GM12891 (cell line): ENCODE results near the gene GABBR2.

ENCODE experiments used
- DNase-seq: peaks from one replicate; pipeline ENCODE4 v3.0.0; 2011; ENCODE audit warnings: low spot score; ENCODE audit not compliant: insufficient read length
- FAIRE-seq: peaks from 2 replicates; lab custom pipeline; 2011; peaks lifted over from hg19 to GRCh38; lab: Jason Lieb, UNC
- PAX5 ChIP-seq: IDR thresholded peaks from 2 replicates; pipeline ENCODE4 v1.6.1; 2011; ENCODE audit warnings: low read length, moderate library complexity, mild to moderate bottlenecking; ENCODE audit not compliant: insufficient read depth, severe bottlenecking
- POLR2A ChIP-seq: IDR thresholded peaks from 2 replicates; pipeline ENCODE4 v1.6.1; 2011; ENCODE audit warnings: low read depth, low read length, control low read depth
- POLR2AphosphoS5 ChIP-seq: IDR thresholded peaks from 2 replicates; pipeline ENCODE4 v1.6.1; 2011; ENCODE audit warnings: low read depth, low read length, control low read depth
- POU2F2 ChIP-seq: IDR thresholded peaks from 2 replicates; pipeline ENCODE4 v1.6.1; 2011; ENCODE audit warnings: low read depth, mild to moderate bottlenecking, control low read depth, low read length, moderate library complexity
- SPI1 ChIP-seq: IDR thresholded peaks from 2 replicates; pipeline ENCODE4 v1.6.1; 2011; ENCODE audit warnings: low read depth, low read length, control low read depth
- TAF1 ChIP-seq: IDR thresholded peaks from 2 replicates; pipeline ENCODE4 v1.6.1; 2011; ENCODE audit warnings: low read depth, low read length, control low read depth

Gene GABBR2

DNA sequence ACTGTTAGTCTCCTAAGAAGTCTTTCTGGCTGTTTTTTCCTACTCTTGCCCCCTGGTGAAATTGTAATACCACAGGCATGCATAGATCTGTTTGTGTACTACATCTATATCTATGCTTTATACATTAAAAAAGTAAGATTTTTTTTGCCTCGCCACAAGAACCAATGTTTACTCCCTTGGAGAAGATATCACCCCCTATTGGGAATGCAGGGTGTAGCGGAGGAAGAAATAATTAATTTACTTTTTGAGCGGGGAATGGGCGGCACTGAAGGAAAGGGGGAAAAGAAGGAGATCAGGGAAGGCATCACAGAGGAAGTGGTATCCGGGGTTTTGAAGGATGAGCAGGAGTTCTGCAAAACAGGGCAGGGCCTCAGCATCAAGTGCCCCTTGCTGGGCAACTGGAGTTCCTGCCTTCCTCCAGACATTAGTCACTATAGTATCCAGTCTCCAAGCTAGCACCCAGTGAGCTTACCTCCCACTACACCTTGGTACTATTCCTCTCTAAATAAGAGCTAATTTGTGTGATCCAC is 134.9 kb downstream of the GABBR2 start:
- no peak for DNase-seq
- no peak for FAIRE-seq
- TF ChIP-seq SPI1 (no peak), PAX5 (no peak), POU2F2 (no peak), POLR2AphosphoS5 (no peak), TAF1 (no peak)

DNA sequence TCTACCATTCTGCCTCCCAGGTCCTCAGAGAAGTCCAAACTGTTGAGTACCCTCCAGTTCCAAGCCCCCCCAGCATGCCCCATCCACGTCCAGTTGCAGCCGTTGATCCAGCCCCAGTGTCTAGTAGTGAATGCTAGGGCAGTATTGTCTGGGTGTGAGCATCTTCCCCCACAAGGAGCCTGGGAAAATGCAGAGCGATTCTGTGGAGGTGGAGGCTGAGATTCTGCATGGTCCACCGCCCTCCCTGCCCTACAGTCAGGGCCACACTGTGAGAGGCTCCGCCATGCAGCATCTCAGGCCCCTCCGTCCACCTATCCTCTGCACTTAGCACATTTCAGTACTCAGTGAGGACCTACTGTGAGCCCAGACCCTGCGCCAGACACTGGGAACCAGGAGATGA is 135.9 kb downstream of the GABBR2 start:
- DNase-seq (no peak), FAIRE-seq (no peak)
- TF ChIP-seq POLR2A (no peak), POU2F2 (no peak), TAF1 (no peak), PAX5 (no peak), SPI1 (no peak), POLR2AphosphoS5 (no peak)

DNA sequence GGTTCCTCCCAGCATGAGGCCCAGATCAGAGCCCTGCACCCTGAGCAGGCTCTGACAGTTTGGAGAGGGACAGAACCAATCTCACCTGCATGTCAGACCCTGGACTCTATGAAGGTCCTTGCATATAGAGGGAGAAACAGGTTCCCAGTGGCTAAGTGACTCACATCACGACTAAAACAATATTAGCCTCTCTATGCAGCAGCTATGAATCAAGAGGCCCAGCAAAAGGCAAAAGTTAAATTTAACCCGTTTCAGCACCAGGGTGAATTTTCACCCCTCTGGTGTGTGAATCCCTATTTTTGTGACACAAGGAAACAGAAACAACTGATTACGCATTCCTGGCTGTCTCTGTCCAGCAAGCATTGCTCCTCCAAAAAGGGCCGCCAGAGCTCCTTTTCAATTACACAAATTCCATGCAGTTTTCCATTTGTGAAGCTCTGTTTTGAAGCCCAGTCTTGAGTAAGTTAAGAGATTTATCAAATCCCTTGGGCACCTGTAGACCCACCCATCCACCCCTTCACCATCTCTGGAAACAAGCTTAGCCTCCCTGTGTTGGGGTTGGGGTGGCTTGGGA is 136.6 kb downstream of the GABBR2 start:
- no peak for FAIRE-seq
- no peak for TF ChIP-seq POLR2AphosphoS5

DNA sequence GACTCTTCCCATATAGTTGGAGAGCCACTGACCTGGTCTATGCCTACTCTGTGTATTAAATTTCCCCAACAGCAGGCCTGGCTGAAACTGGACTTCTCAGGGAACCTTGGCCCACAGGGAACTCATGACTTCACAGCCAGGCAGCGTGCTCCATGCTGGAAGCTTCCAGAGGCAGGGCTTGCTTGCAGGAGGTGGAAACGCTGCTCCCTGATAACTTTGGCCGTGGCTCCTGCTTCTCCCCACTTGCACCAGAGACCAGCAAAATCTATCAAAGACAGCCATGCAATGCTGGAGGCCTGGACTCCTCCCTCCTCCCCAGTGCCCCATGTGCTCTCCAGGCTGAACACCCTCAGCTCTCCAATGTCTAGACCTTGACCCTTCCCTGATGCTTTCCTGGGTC is 137.1 kb downstream of the GABBR2 start:
- DNase-seq (no peak), FAIRE-seq (no peak)

More for the DNA sequence above, 136.6 kb downstream of the GABBR2 start:
- no peak for DNase-seq

DNA sequence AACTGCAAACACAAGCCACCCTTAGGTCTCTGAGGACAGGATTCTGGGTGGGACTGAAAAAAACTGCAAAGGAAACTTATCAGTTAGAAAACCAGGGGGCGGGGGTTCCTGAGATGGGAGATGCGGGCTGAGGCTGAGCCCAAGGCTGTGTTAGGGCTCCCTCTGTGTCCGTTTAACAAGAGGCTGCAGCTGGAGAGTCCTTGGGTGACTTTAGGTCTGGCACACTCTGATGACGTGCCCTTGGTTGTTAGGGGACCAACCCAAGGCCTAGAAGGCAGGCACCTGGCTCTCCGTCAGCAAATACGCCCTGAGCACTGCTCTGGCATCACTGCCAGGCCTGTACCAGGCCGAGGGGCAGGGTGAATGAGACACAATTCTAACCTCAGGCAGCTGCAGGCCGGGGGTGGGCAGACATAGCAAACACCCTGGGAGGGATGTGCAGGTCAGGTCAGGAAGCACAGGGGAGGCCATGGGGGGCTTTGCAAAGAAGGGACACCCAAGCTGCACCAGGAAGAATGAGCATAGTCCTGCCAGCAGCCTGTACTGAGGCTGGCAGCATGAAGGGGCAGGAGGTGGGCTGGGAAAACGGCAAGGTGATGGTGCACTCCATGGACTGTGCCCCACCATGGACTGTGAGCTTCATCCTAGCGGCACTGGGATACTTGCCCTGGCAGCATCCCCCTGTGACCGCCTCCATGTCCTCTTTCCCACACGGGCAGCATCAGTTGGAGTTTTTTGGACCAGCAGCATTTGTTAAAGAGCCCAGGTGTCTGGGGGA is 137.9 kb downstream of the GABBR2 start:
- DNase-seq (no peak), FAIRE-seq (peak; percentile 40)
- TF ChIP-seq PAX5 (no peak), TAF1 (no peak), POLR2A (no peak), SPI1 (no peak), POU2F2 (no peak), POLR2AphosphoS5 (no peak)

More for the DNA sequence above, 137.1 kb downstream of the GABBR2 start:
- TF ChIP-seq POLR2A: no peak
- no peak for TF ChIP-seq POU2F2
- TF ChIP-seq POLR2AphosphoS5: no peak
- no peak for TF ChIP-seq SPI1

DNA sequence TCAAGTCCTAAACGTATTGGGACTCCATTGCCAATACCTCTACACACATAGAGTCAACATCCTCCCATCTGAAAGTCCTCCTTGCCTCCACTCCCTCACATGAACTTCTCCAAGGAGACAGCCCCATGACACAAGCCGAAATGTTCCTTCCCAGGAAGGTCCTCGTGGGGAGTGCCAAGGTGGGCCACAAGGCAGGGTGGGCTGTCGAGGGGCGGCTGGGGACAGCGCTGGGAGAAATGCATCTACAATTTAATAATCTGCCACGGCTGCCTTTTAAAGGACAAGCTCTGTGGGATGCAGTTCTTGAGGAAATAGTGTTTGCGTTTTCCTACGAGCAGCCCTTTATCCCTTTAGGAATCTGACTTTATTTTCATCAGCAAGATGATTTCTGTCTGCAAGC is 138.7 kb downstream of the GABBR2 start:
- FAIRE-seq: no peak
- TF ChIP-seq TAF1 (no peak), PAX5 (no peak), SPI1 (no peak), POU2F2 (no peak), POLR2A (no peak), POLR2AphosphoS5 (no peak)
- no peak for DNase-seq

DNA sequence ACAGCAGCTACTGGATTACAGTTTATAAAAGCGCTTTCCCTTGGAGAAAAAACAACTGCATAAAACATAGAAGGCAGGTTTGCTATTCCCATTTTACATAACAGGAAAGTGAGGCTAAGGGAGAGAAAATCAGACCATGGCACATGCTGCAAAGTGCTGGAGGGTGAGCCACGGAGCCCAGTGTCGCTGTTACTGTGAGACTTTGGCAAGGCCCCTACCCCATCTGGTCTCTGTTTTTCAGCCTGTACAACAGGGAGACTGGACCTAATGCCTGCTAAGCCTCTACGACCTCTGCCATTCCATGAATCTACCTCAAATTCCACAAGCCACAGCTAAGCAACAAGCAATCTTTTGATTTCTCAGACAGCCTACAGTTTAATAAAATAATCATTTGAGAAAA is 139.2 kb downstream of the GABBR2 start:
- TF ChIP-seq POU2F2 (no peak), POLR2A (no peak), POLR2AphosphoS5 (no peak), PAX5 (no peak), SPI1 (no peak), TAF1 (no peak)
- FAIRE-seq: no peak

DNA sequence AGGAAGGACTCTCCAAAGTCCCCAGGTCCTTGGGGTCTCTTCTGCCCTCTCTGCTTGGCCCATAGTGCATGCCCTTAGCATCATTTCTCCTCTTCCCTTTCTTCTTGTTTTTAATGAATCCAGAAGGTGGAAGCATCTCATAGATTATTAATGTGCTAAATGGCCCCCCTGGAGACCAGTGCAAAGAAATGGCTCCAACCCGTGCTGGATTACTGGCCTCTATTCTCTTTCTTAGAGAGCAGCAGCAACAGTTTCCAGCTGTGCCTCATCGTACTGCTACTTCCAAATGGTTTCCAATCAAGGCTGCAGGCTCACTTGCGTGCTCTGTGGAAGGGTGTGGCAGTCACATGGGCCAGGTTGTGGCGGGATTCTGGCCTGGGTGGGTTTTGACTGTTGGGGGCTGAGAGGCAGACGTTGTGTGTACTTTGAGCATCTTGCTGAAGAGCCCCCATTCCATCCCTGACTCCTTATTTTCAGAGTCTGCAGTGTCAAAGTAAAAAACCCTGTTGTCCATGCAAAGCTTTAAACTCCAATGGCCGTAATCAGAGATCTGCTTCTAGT is 139.7 kb downstream of the GABBR2 start:
- no peak for DNase-seq
- no peak for FAIRE-seq
- TF ChIP-seq PAX5 (no peak), POLR2A (no peak)

More for the DNA sequence above, 139.2 kb downstream of the GABBR2 start:
- no peak for DNase-seq

DNA sequence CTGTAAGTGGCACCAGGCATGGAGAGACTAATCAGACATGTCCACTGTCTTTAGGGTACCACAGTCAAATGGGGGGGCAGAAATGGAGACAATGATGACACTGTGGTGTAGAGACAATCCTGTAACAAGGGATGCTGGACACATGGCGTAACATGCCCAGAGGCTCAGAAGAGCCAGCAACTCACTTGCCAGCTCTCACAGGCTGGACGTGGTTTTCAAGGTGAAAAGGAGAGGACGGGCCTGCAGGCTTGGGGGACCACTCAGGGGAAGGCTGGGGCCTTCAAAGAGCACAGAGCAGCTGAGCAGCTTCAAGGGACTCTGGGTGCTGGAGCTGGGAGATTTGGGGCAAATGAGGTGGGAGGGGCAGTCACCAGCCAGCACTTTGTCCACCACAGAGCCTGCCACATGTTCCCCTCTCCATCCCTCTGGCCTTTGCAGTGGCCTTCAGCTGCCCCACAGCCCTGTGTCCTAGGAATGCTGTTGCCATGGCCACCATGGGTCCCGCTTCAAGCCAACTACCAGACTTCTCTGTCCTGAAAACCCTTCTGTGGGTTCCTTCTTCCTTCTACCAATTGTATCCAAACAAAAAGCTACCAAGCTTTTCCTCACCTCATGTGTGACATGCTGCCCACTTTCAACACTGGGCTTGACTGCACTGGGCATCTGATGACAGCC is 140.4 kb downstream of the GABBR2 start:
- TF ChIP-seq TAF1: no peak
- TF ChIP-seq PAX5: no peak
- TF ChIP-seq POU2F2: no peak
- no peak for TF ChIP-seq SPI1
- TF ChIP-seq POLR2A: no peak
- no peak for TF ChIP-seq POLR2AphosphoS5
- DNase-seq: no peak
- no peak for FAIRE-seq

DNA sequence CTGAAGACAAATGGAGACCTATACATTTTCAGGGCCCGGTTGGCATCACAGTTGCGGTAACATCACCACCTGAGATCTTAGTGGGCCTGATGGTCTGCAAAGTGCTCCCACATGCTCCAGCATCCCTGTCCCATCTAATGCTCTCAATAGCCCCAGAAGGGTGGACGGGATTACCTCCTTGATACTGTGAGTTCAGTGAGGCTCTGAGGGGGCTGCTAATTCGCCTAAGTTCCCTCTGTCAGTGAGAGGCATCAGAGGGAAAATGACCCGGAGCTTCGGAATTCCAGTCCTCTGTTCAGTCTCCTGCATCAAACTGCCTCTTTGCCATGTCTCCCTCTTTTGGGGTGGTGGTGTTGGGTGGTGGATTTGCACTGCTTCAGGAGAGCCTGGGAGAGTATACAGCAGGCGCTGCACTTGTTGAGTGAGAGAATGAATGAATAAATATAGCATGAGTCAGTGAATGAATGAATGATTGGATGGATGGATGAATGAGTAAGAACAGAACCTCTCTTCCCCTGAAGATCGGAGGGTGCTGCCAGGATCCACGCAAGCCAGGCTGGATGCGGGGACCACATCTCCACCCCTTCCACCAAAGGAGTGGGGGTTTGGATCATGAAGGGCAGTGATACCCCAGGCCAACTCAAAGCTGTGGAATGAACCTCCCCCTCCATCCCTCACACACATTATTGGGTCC is 141.0 kb downstream of the GABBR2 start:
- TF ChIP-seq SPI1 (no peak), TAF1 (no peak), POU2F2 (no peak), POLR2AphosphoS5 (no peak), PAX5 (no peak), POLR2A (no peak)
- DNase-seq: no peak

More for the DNA sequence above, 141.0 kb downstream of the GABBR2 start:
- no peak for FAIRE-seq
